WI38 (cell line): Measurements from ENCODE around the gene TEX35.
A peak's percentile ranks its signal among the peaks of the same experiment; 100 is the strongest.

ENCODE experiments used
- H3K4me3 ChIP-seq: 2 replicates; pipeline ENCODE4 v1.5.1; 2011; ENCODE audit warnings: low read depth, mild to moderate bottlenecking, control low read depth, low read length
- CTCF ChIP-seq: IDR thresholded peaks from 2 replicates; pipeline ENCODE4 v1.5.1; 2012; ENCODE audit warnings: low read depth, mild to moderate bottlenecking, control low read depth, low read length

The TEX35 gene

DNA sequence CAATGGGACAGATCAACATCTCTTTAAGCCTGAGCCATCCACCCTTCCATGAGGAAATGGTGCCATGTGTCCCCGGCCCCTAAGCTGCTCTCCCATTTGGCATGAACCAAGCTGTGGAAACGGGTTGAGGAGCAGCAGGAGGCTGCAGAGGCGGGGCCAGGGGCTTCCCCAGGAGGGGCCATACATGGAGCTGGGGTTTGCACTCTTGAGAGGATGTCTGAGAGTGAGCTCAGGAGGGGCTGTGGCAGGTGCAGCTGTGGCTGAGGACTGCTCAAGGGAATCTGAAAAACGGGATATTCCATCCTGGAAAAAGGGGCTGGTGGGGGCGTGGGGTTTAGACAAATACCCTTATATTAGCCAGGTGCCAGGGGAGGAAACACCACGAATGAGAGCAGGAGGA is 9.1 kb upstream of the TEX35 start:
- TF ChIP-seq CTCF, result no peak

DNA sequence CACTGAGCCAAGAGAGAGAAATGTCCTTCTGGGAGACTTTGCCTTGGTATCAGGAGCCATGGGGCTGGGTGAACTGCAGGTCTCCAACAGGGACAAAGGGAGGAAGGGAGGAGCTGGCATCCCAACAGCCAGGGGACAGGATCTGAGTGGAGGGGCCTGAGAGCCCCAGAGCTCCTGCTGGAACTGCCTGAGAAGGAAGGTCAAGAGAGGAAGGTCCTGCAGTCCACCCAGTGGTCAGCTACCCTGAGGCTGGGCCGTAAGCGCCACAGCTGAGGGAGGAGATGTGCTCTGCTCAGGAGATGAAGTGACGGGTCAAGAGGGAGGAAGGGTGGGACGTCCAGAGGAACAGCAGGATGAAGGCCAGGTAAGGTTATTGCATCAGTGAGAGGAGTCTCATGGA is 8.6 kb upstream of the TEX35 start:
- H3K4me3 ChIP-seq, result no peak overlapping the region
- no peak for TF ChIP-seq CTCF

More for the DNA sequence above, 9.1 kb upstream of the TEX35 start:
- H3K4me3 ChIP-seq, result no peak overlapping the region

GRCh38 chr1:178506177-178506576 is 6.7 kb upstream of the TEX35 start:
- no peak for TF ChIP-seq CTCF
- no peak overlapping the region for H3K4me3 ChIP-seq

DNA sequence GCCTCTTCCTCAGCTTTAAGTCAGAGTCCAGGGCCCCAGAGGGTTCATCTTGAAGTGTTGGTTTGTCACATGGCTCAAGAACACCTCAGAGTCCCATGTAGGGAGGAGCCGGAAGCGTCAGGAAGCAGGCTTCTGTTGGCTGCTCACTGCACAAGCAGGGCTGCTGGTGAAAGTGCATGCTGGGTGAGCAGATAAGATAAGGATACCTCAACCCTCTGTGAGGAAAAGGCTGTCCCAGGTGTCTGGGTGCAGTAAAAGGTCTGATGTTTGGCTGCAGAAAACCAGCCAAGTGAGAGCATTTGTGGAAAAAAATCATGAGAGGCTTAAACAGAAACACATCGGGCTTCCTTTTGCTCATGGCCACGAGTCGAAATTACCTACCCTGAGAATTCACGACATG is 6.2 kb upstream of the TEX35 start:
- H3K4me3 ChIP-seq, result no peak overlapping the region
- TF ChIP-seq CTCF, result no peak

- no peak overlapping the region for H3K4me3 ChIP-seq
- TF ChIP-seq CTCF, result no peak
Measured at GRCh38 chr1:178509414-178510007, 3.4 kb upstream of the TEX35 start.

DNA sequence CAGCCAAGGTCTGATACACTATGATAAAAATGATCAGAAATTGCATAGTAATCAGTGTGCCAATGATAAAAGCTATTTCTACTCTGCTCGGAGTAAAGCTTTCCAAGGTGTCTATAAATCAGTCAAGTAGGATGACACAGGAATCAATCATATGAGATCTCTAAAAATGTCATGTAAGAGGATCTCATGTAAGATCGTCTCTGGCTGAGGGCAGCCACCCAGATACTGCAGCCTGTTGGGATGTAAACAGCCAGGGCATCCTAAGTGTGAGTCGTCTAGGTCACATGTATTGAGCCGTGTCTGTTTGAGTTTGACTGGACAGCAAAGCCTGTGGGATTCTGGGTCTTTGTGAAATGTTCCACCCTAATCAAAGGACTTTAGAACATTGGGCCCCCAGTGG is 2.8 kb upstream of the TEX35 start:
- TF ChIP-seq CTCF, result no peak
- no peak overlapping the region for H3K4me3 ChIP-seq

- no peak overlapping the region for H3K4me3 ChIP-seq
- 0 out of 2 replicates have a peak, but pooled peaks have one; percentile 8 for TF ChIP-seq CTCF
Measured at GRCh38 chr1:178513278-178513983, 522 bp downstream of the TEX35 start.
